Hepatocyte (in vitro differentiated cells): Measurements from ENCODE around the gene TNFAIP8L3.

ENCODE experiments used
- CTCF ChIP-seq: fragments of 200-600 bp; sonication (generic); IDR thresholded peaks from 2 replicates; pipeline ENCODE4 v1.5.1; 2016; ENCODE audit warnings: antibody characterized with exemption, mild to moderate bottlenecking; ENCODE audit not compliant: poor library complexity
- EZH2 ChIP-seq: fragments of 200-600 bp; sonication (generic); IDR thresholded peaks from 2 replicates; pipeline ENCODE4 v1.6.1; 2016; ENCODE audit warnings: antibody characterized with exemption, mild to moderate bottlenecking, borderline replicate concordance
- EZH2phosphoT487 ChIP-seq: fragments of 200-600 bp; sonication (generic); IDR thresholded peaks from one replicate; pipeline ENCODE4 v1.6.1; 2018; ENCODE audit warnings: antibody characterized with exemption, mild to moderate bottlenecking, low read depth, moderate library complexity; ENCODE audit not compliant: unreplicated experiment, severe bottlenecking

GRCh38 chr15:51090753-51091152, 4.0 kb downstream of the TNFAIP8L3 start:
- no peak for TF ChIP-seq CTCF
- TF ChIP-seq EZH2, result no peak
- no peak for TF ChIP-seq EZH2phosphoT487
